Gastroesophageal sphincter (tissue), 4 donors: Measurements from ENCODE around the gene CYP17A1. TPM values are rescaled to one million over a fixed set of nuclear protein-coding genes. Genes with fewer than 3 reads are reported as not detected.

Experiments used
- ATAC-seq: fragments of 150-250 bp; one replicate; pipeline ENCODE4 v1.9.1; 2016; ENCODE audit warnings: mild to moderate bottlenecking, moderate library complexity
- H3K27ac ChIP-seq, 4 donors: fragments of 200-600 bp; sonication (generic) in 3 of 4; 1 replicate in 3 of 4; 2 replicates in 1 of 4; pipeline ENCODE4 v1.5.1; 2016 to 2019
- H3K27me3 ChIP-seq: fragments of 200-600 bp; sonication (generic); one replicate; pipeline ENCODE4 v1.5.1; 2019
- H3K36me3 ChIP-seq, 2 donors: fragments of 200-600 bp; sonication (generic); one replicate each; pipeline ENCODE4 v1.5.1; 2019; ENCODE audit warnings: control low read depth in 1 of 2
- H3K4me1 ChIP-seq, 3 donors: fragments of 200-600 bp; sonication (generic); 1 replicate in 2 of 3; 2 replicates in 1 of 3; pipeline ENCODE4 v1.5.1; 2016 to 2019; ENCODE audit warnings: control low read depth in 2 of 3
- H3K4me3 ChIP-seq, 2 donors: fragments of 200-600 bp; sonication (generic); one replicate each; pipeline ENCODE4 v1.5.1; 2019; ENCODE audit warnings: mild to moderate bottlenecking in 1 of 2, moderate library complexity in 1 of 2
- H3K9me3 ChIP-seq, 3 donors: fragments of 200-600 bp; sonication (generic); one replicate each; pipeline ENCODE4 v1.5.1; 2017 to 2019; ENCODE audit warnings: control low read depth in 2 of 3
- EP300 ChIP-seq: sonication (generic); formaldehyde crosslinking; IDR thresholded peaks from one replicate; pipeline ENCODE4 v1.6.1; 2017; ENCODE audit warnings: antibody characterized with exemption, mild to moderate bottlenecking
- POLR2AphosphoS5 ChIP-seq: sonication (generic); formaldehyde crosslinking; IDR thresholded peaks from one replicate; pipeline ENCODE4 v1.6.1; 2017; ENCODE audit warnings: antibody characterized with exemption
- WGBS, 2 donors: methylation state at CpG; one replicate each; pipeline ENCODE4 v1.1.5; 2018; ENCODE audit warnings: low coverage in 1 of 2; 5-methylcytosine and 5-hydroxymethylcytosine counted together
- small RNA-seq, 4 donors: library from RNA; depleted of rRNA; stranded (forward); fragments of <200 nt; gene quantifications; one replicate each; pipeline ENCODE3, GENCODE V24; 2016
- total RNA-seq, 4 donors: library from RNA; depleted of rRNA; stranded (reverse); fragments of >200 nt; gene quantifications; one replicate each; pipeline ENCODE4 v1.1.0, GENCODE V29; 2016

Gene CYP17A1
- total RNA-seq, 4 donors from 2014 or later = not detected

GRCh38 chr10:102781090-102781920, 55.9 kb downstream of the CYP17A1 start:
- WGBS, 2 donors = 30 to 52% methylated on average over 4 of the region's 8 CpGs
- Histone ChIP-seq H3K27ac (peak overlapping the region; percentile 95 to 97 (median 95)), H3K36me3 (no peaks in the 10 kb centered on the region), H3K27me3 (no peaks in the 10 kb centered on the region), H3K9me3 (no peaks in the 10 kb centered on the region), H3K4me3 (no peak overlapping the region), H3K4me1 (peaks cover 46 to 100% (median 78%) of the 10 kb centered on the region in 3 donors)
- TF ChIP-seq EP300 = no peak
- peak; percentile 15 for TF ChIP-seq POLR2AphosphoS5
- no peak for ATAC-seq

Small RNA genes within 50 kb of the gene (small RNA-seq; reads per million reads assigned to genes)
- 0 reads per million in 4 donors for gene AS3MT
- 0 reads per million in 4 donors for gene RF00026
- 0 reads per million in 4 donors for gene RNU6-1231P

Other genes with a start within 250 kb of the CYP17A1 start
- 100 to 1,000 TPM in 3 of 4 donors, 10 to 100 TPM in 1; 96.7 to 171 (median 131) TPM for gene TRIM8, start 192.9 kb downstream of the CYP17A1 start, total RNA-seq
- gene ARL3, start 123.0 kb downstream of the CYP17A1 start, total RNA-seq = 1 to 10 TPM; 7.1 to 9.8 (median 9.1) TPM
- 1 to 10 TPM in 2 of 4 donors, under 1 TPM in 2; 0.45 to 3.2 (median 1.2) TPM for gene SFXN2, start 122.8 kb downstream of the CYP17A1 start, total RNA-seq
- 100 to 1,000 TPM; 125 to 142 (median 132) TPM for gene WBP1L, start 93.5 kb downstream of the CYP17A1 start, total RNA-seq
- 10 to 100 TPM; 24.3 to 47.3 (median 28.9) TPM for gene BORCS7, start 16.8 kb upstream of the CYP17A1 start, total RNA-seq
- gene AS3MT, start 32.1 kb upstream of the CYP17A1 start, total RNA-seq = 10 to 100 TPM in 1 of 4 donors, 1 to 10 TPM in 3; 5.1 to 13.1 (median 8.9) TPM
- 10 to 100 TPM in 1 of 4 donors, 1 to 10 TPM in 3; 3.8 to 10.7 (median 7.5) TPM for gene CNNM2, start 80.9 kb upstream of the CYP17A1 start, total RNA-seq